GM13977 (cell line): ENCODE measurements around the gene LRRC71.
A peak's percentile ranks its signal among the peaks of the same experiment; 100 is the strongest.

Source experiments
- DNase-seq: peaks from one replicate; pipeline ENCODE4 v3.0.0; 2012; ENCODE audit warnings: low spot score
- CTCF ChIP-seq: IDR thresholded peaks from 2 replicates; pipeline ENCODE4 v1.5.1; 2012; ENCODE audit warnings: mild to moderate bottlenecking, control low read depth; ENCODE audit not compliant: insufficient read depth; ENCODE audit errors: extremely low read depth, missing control alignments
- in situ Hi-C: fragments of 300-500 bp; cut with MboI; formaldehyde crosslinking; loops from one replicate; pipeline ENCODE4 v1.12.0; 2022; ENCODE audit warnings: low sequenced_read_pairs, low pct_unique_long_range_greater_than_20kb, mixed read lengths, inconsistent platforms; ENCODE audit not compliant: unreplicated experiment

LRRC71 gene

DNA sequence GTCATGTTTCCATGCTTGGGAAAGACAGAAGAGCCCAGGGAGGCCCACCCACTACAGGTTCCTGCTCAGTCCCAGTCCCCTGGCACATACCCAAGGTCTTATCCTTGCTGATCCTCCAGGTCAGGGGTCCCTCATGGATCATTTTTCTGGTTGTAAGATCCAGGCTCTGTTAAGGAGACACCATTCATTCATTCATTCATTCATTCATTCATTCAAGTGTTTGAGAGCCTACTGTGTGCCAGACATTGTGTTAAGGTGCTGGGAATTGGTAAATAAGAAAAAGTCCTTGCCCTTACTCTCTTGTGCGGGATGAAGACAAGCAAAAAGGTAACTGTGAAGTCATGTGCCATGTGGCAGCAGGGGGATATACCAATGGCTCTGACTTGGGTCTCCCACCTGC is 23.8 kb downstream of the LRRC71 start:
- TF ChIP-seq CTCF, result no peak
- in situ Hi-C loops, result no loop called here
- DNase-seq, result no peak

GRCh38 chr1:156944848-156945247 is 24.4 kb downstream of the LRRC71 start:
- TF ChIP-seq CTCF, result no peak
- DNase-seq, result no peak
- in situ Hi-C loops, result no loop called here

DNA sequence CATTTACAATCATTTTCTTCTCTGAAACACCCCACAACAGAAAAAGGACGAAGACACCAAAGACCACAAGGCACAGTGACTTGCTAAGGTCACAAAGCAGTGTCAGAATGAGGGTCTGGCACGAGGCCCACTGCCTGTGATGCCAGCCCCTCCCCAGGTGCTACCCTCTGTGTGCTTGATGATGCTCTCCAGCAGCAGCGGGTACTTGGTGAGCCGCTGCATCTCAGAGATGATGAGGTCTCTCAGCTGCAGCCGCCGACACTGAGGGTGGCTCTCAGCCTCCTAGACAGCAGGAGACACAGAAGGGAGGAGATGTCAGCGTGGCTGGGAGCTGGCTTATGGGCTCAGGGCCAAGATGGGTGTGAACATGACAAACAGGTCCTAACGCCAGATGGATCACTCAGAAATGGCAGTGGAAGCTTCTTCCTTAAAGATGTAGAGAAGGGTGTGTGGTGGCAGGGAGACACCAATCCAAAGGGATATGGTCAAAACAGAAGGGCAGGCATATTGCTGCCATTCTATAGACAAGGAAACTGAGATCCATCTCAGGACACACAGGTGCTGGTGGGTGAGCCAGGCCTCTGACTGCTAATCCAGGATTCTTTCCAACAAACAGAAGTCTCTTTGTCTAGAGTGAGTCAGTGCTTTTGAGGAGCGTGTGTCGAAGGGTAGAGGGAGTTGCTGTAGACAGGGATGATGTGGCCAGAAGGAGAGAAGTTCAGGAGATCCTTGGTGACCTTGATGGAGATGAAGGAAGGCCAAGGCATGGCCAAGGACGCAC is 25.6 kb downstream of the LRRC71 start:
- in situ Hi-C loops, result no loop called here
- no peak for DNase-seq
- TF ChIP-seq CTCF, result no peak

DNA sequence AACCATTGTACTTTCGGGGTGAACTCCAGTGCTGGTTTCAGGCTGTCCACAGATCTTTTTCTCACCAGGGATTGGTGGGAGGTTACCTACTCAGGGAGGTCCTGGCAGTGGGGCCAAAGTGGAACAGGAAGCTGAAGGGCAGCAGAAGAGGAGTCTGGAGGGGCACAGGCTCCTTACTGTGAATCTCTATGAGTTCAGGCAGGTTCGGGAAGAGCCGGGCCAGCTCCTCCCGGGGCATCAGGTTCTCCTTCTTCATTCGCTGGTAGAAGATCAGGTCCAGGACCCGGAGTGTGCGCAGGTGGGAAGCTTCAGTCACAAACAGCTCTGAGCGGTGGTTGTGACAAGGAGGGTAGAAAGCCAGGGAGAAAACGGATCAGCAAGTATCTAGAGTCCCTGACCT is 26.7 kb downstream of the LRRC71 start:
- no peak for TF ChIP-seq CTCF
- in situ Hi-C loops, result no loop called here
- DNase-seq, result no peak

DNA sequence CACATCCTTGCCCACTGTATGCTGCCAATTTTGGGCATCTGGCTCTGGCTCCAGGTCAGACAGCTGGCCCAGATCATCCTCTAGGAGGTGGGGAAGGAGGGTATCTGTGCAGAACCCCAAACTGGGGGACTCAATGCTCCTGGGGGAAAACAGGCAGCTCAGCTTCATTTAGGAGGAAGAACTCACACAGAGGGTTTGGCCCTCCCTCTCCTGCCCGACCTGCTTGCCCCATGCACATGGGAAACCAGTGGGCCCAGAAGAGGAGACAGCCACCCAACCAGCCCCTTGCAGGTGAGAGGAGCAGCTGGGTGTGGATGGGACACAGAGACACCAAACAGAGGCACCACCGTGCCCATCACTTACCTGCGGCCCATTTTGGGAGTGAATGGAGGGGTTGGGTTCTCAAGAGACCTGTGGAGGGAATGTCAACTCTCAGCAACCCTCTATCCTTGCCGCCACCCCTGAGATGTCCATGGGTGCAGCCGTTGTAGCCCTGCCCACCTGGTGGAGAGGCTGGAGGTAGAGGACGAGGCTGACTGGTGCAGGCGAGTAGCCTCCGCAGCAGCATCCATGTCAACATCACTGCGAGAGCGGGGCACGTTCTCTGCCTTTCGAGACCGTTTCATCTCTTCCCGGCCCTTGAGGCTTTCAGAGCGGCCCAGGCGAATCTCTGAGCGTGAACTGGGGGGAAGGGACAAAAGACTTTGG is 27.5 kb downstream of the LRRC71 start:
- in situ Hi-C loops, result no loop called here
- DNase-seq, result no peak
- no peak for TF ChIP-seq CTCF

DNA sequence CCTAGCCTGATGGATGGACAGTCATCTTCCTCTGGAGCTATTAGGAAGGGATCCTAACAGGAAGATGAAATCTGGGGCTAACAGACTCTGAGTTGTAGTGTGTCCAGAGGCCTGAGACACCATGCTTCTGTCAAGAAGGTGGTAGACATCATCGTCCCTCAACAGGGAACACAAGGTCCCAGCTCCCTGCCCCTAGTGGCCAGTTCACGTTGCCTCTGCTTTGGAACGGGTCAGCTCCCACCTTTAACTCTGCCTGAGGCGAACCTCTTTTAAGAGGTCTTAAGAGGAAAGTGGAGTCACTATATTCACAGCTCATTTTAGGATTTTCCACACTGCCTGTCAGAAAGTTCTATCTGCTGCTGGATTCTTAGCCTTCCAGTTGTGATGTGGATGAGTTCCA is 28.3 kb downstream of the LRRC71 start:
- in situ Hi-C loops, result no loop called here
- no peak for DNase-seq
- peak; percentile 6 for TF ChIP-seq CTCF
